Activated CD4-positive, alpha-beta T cell treated with anti-CD3 and anti-CD28 coated beads for 4 hours (primary cell): ENCODE results near the gene SYNE2.
"Not testable (repeated sequence)": the region's sequence is repeated elsewhere in the genome, so short reads cannot be mapped to it uniquely, and the experiment has no call there.

Experiments
- DNase-seq, 2 donors: peaks; one replicate each; pipeline ENCODE4 v3.0.0-alpha.2; 2020

SYNE2 gene

GRCh38 chr14:64158608-64159007, 305.8 kb downstream of the SYNE2 start:
- DNase-seq = no peak

GRCh38 chr14:64159588-64159987, 306.8 kb downstream of the SYNE2 start:
- DNase-seq = no peak

- DNase-seq = no peak
These were observed 317.4 kb downstream of the SYNE2 start for GRCh38 chr14:64170181-64170580.

- DNase-seq = no peak
These were observed 322.3 kb downstream of the SYNE2 start for GRCh38 chr14:64174922-64175782.

GRCh38 chr14:64176330-64176729, 323.5 kb downstream of the SYNE2 start:
- no peak for DNase-seq

- DNase-seq = no peak
These were observed 326.0 kb downstream of the SYNE2 start for GRCh38 chr14:64178814-64179213.

GRCh38 chr14:64182908-64183307, 330.1 kb downstream of the SYNE2 start:
- not testable (repeated sequence) for DNase-seq

GRCh38 chr14:64184103-64184729, 331.4 kb downstream of the SYNE2 start:
- no peak for DNase-seq

- no peak for DNase-seq
These were observed 332.4 kb downstream of the SYNE2 start for GRCh38 chr14:64185184-64185583.

GRCh38 chr14:64186231-64187129, 333.7 kb downstream of the SYNE2 start:
- no peak for DNase-seq

- DNase-seq = no peak
These were observed 334.5 kb downstream of the SYNE2 start for GRCh38 chr14:64187331-64187730.

- DNase-seq = no peak
These were observed 338.2 kb downstream of the SYNE2 start for GRCh38 chr14:64190974-64191502.

GRCh38 chr14:64191756-64192155, 339.0 kb downstream of the SYNE2 start:
- DNase-seq = no peak

- no peak for DNase-seq
These were observed 341.0 kb downstream of the SYNE2 start for GRCh38 chr14:64193821-64194220.

GRCh38 chr14:64194404-64194803, 341.6 kb downstream of the SYNE2 start:
- DNase-seq = no peak

- no peak for DNase-seq
These were observed 342.4 kb downstream of the SYNE2 start for GRCh38 chr14:64195199-64195598.

GRCh38 chr14:64196056-64196455, 343.3 kb downstream of the SYNE2 start:
- no peak for DNase-seq

- DNase-seq = no peak
These were observed 344.1 kb downstream of the SYNE2 start for GRCh38 chr14:64196814-64197411.

- no peak for DNase-seq
These were observed 345.2 kb downstream of the SYNE2 start for GRCh38 chr14:64197996-64198395.

GRCh38 chr14:64198486-64198885, 345.7 kb downstream of the SYNE2 start:
- no peak for DNase-seq

GRCh38 chr14:64200170-64200569, 347.4 kb downstream of the SYNE2 start:
- no peak for DNase-seq

- no peak for DNase-seq
These were observed 348.5 kb downstream of the SYNE2 start for GRCh38 chr14:64201296-64201695.
